ENCODE results near the gene PRG3. TPM values are rescaled to one million over a fixed set of nuclear protein-coding genes. Genes with fewer than 3 reads are reported as not detected.

PRG3 gene
- total RNA-seq, 4 donors from 2014 or later = not detected

DNA sequence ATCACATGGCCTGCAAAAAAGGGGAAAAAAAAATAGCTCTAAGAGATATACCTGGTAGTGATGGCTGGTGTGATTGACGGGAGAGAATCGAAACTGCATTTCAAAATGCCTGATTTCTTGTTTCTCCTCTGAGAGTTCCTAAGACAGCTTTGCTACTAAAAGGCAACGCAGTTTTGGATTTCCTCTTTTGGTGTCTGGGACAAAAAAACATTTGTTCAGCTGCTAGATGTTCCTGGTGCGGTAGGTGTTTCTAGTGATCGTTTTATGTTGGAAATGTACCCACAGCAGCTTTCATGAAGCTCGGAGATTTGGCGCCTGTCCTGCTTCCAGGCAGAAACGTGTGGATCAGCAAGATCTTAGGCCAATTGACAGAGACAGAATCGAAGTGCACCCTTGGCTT is 24.7 kb downstream of the PRG3 start:
- Histone ChIP-seq H3K4me1 (no peaks in the 10 kb centered on the region), H3K36me3 (no peaks in the 10 kb centered on the region), H3K27me3 (no peaks in the 10 kb centered on the region), H3K4me3 (no peak overlapping the region), H3K9me3 (no peaks in the 10 kb centered on the region), H3K27ac (no peak overlapping the region)
- intact Hi-C loops (cut with DNase I; ENCODE audit: low total_unique reads) = no loop called here
- TF ChIP-seq POLR2A (IDR thresholded peaks at IDR 0.05) = no peak
- TF ChIP-seq, protein P1, sequence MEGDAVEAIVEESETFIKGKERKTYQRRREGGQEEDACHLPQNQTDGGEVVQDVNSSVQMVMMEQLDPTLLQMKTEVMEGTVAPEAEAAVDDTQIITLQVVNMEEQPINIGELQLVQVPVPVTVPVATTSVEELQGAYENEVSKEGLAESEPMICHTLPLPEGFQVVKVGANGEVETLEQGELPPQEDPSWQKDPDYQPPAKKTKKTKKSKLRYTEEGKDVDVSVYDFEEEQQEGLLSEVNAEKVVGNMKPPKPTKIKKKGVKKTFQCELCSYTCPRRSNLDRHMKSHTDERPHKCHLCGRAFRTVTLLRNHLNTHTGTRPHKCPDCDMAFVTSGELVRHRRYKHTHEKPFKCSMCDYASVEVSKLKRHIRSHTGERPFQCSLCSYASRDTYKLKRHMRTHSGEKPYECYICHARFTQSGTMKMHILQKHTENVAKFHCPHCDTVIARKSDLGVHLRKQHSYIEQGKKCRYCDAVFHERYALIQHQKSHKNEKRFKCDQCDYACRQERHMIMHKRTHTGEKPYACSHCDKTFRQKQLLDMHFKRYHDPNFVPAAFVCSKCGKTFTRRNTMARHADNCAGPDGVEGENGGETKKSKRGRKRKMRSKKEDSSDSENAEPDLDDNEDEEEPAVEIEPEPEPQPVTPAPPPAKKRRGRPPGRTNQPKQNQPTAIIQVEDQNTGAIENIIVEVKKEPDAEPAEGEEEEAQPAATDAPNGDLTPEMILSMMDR (IDR thresholded peaks at IDR 0.05) = no peak
- no peak for DNase-seq

DNA sequence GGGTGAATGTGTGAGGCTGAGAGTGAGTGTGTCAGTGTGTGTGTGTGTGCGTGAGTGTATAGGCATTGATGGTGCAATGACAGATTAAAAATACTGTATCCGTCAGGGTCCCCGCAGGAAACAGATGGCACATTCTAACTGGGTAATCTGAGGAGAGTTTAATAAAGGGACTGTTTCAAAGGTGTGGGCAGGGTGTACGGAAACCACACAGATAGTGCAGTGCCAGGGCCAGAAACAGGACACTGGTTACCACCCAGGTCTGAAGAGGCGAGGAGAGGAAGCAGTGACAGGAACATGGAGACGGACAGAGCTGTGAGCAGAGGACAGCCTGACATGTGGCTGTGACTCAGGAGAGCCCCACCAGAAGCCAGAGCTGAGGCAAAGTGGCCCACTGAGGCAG is 26.3 kb downstream of the PRG3 start:
- H3K4me3 ChIP-seq = no peak overlapping the region
- no peak overlapping the region for H3K27ac ChIP-seq
- no peaks in the 10 kb centered on the region for H3K36me3 ChIP-seq
- no peak for DNase-seq
- TF ChIP-seq POLR2A (IDR thresholded peaks at IDR 0.05) = no peak
- TF ChIP-seq, protein P1 (IDR thresholded peaks at IDR 0.05) = no peak
- H3K27me3 ChIP-seq = no peaks in the 10 kb centered on the region
- H3K9me3 ChIP-seq = no peaks in the 10 kb centered on the region
- intact Hi-C loops (cut with DNase I; ENCODE audit: low total_unique reads) = no loop called here
- H3K4me1 ChIP-seq = no peaks in the 10 kb centered on the region

DNA sequence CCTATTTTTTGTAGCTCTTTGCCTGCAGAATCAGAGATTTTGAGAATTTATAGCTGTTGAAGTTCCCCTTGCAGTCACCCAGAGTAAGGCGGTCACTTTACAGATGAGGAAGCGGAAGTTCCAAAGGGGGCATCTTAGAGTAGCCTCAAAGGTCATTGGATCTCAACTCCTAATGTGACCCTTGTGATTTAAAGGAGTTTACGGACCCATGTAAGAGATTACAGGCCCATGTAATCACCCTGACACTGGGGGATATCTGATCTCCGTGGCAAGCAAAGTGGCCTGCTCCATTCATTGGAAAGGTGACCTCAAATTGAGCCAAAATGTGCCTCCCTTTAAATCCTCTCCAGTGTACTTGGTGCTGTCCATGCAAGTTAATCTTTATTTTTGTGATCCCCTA is 27.1 kb downstream of the PRG3 start:
- Histone ChIP-seq H3K27ac (no peak overlapping the region), H3K27me3 (no peaks in the 10 kb centered on the region), H3K4me3 (no peak overlapping the region), H3K36me3 (no peaks in the 10 kb centered on the region), H3K9me3 (no peaks in the 10 kb centered on the region), H3K4me1 (no peaks in the 10 kb centered on the region)
- no peak for DNase-seq
- no peak for TF ChIP-seq POLR2A (IDR thresholded peaks at IDR 0.05)
- TF ChIP-seq, protein P1 (IDR thresholded peaks at IDR 0.05) = no peak
- intact Hi-C loops (cut with DNase I; ENCODE audit: low total_unique reads) = no loop called here

DNA sequence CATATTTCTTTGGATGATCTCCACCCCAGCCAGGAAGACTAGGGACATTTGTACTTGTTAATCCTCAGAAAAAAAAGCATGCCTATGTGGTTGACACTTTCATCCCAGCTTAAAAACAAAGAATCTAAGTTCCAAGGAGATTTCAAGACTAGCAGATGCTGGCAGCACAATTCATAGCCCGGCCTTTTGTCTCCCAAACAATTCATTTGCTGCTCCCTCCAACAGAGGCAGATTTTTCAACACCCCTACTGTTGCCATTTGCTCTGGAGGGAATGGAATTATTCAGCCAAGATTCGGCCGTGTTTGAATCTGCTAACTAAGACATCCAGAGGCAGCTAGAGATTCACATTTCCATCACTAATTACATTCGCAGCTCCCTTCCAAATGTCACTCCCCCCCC is 27.5 kb downstream of the PRG3 start:
- no peak for DNase-seq
- intact Hi-C loops (cut with DNase I; ENCODE audit: low total_unique reads) = no loop called here
- Histone ChIP-seq H3K27ac (no peak overlapping the region), H3K4me1 (no peaks in the 10 kb centered on the region), H3K36me3 (no peaks in the 10 kb centered on the region), H3K4me3 (no peak overlapping the region), H3K27me3 (no peaks in the 10 kb centered on the region), H3K9me3 (no peaks in the 10 kb centered on the region)
- TF ChIP-seq, protein P1 (IDR thresholded peaks at IDR 0.05) = no peak
- no peak for TF ChIP-seq POLR2A (IDR thresholded peaks at IDR 0.05)

GRCh38 chr11:57353036-57353435 is 27.9 kb downstream of the PRG3 start:
- TF ChIP-seq, protein P1 (IDR thresholded peaks at IDR 0.05) = no peak
- no peak for TF ChIP-seq POLR2A (IDR thresholded peaks at IDR 0.05)
- H3K27me3 ChIP-seq = no peaks in the 10 kb centered on the region
- H3K9me3 ChIP-seq = no peaks in the 10 kb centered on the region
- intact Hi-C loops (cut with DNase I; ENCODE audit: low total_unique reads) = no loop called here
- no peak for DNase-seq
- H3K27ac ChIP-seq = no peak overlapping the region
- H3K4me1 ChIP-seq = no peaks in the 10 kb centered on the region
- no peak overlapping the region for H3K4me3 ChIP-seq
- H3K36me3 ChIP-seq = no peaks in the 10 kb centered on the region
